GM12878 (cell line): ENCODE measurements around the gene RPL26. TPM values are rescaled to one million over a fixed set of nuclear protein-coding genes. Genes with fewer than 3 reads are reported as not detected.

ENCODE experiments used
- ATAC-seq: fragments of 200-7000 bp; cut with Tn5 transposase; 3 replicates; pipeline ENCODE4 v1.9.1; 2020; ENCODE audit warnings: mild to moderate bottlenecking, moderate library complexity
- BruUV-seq: library from RNA; stranded (reverse); fragments of 400-500 nt; replicated peaks from 2 replicates; lab custom pipeline; 2021; lab: Mats Ljungman, UMichigan
- CTCF ChIA-PET: fragments of 300-600 bp; sonication (Branson Sonifier 250); formaldehyde crosslinking; extraction: SDS; loops from one replicate; lab custom pipeline; 2021; ENCODE audit warnings: inconsistent platforms; lab: Yijun Ruan, JAX
- POLR2A ChIA-PET: fragments of 350-600 bp; formaldehyde crosslinking; extraction: SDS; loops from one replicate; lab custom pipeline; 2021; ENCODE audit warnings: inconsistent platforms; lab: Charles Lee
- RAD21 ChIA-PET: fragments of 300-600 bp; sonication (Branson Sonifier 250); formaldehyde crosslinking; loops from one replicate; lab custom pipeline; 2023; ENCODE audit warnings: antibody characterized with exemption; ENCODE audit not compliant: unreplicated experiment; lab: Charles Lee
- SMC1A ChIA-PET: fragments of 300-600 bp; sonication (Branson Sonifier 250); formaldehyde crosslinking; loops from one replicate; lab custom pipeline; 2023; ENCODE audit not compliant: unreplicated experiment, uncharacterized antibody; lab: Charles Lee
- DNase-seq: peaks from one replicate; pipeline ENCODE4 v3.0.0-alpha.2; 2011; ENCODE audit warnings: low read depth, low spot score
- FAIRE-seq: peaks from 3 replicates; lab custom pipeline; 2011; peaks lifted over from hg19 to GRCh38; lab: Jason Lieb, UNC
- H2AFZ ChIP-seq: 2 replicates; pipeline ENCODE4 v1.6.0; 2011; ENCODE audit warnings: low read depth, low read length, control low read depth; ENCODE audit not compliant: control insufficient read depth
- H3K27ac ChIP-seq: 2 replicates; pipeline ENCODE4 v1.5.1; 2011; ENCODE audit warnings: control low read depth; ENCODE audit not compliant: control insufficient read depth, insufficient read depth
- H3K27me3 ChIP-seq, 2 experiments: replicated peaks in 1 of 2; 2 replicates each; pipeline versions ENCODE4 v1.6.0 to v1.6.1; 2011; ENCODE audit warnings: low read length in 1 of 2; ENCODE audit not compliant: control insufficient read depth in 2 of 2, insufficient read depth in 2 of 2
- H3K36me3 ChIP-seq, 2 experiments: 2 replicates each; pipeline ENCODE4 v1.5.1; 2011; ENCODE audit warnings: low read length in 1 of 2; ENCODE audit not compliant: control insufficient read depth in 2 of 2, insufficient read depth in 2 of 2
- H3K4me1 ChIP-seq: 2 replicates; pipeline ENCODE4 v1.6.1; 2011; ENCODE audit warnings: mild to moderate bottlenecking, low read length, moderate library complexity, mixed read lengths; ENCODE audit not compliant: control insufficient read depth, insufficient read depth
- H3K4me2 ChIP-seq: 2 replicates; pipeline ENCODE4 v1.6.0; 2011; ENCODE audit warnings: control low read depth; ENCODE audit not compliant: control insufficient read depth, insufficient read depth
- H3K4me3 ChIP-seq: fragments of 200-600 bp; sonication (generic); 2 replicates; pipeline ENCODE4 v1.5.1; 2016
- H3K79me2 ChIP-seq: 2 replicates; pipeline ENCODE4 v1.6.0; 2011; ENCODE audit warnings: low read length; ENCODE audit not compliant: control insufficient read depth, insufficient read depth
- H3K9ac ChIP-seq: 2 replicates; pipeline ENCODE4 v1.8.0; 2011; ENCODE audit warnings: low read length, control low read depth, mixed read lengths; ENCODE audit not compliant: control insufficient read depth, insufficient read depth
- H3K9me3 ChIP-seq: replicated peaks from 3 replicates; pipeline ENCODE4 v1.5.1; 2011; ENCODE audit warnings: mild to moderate bottlenecking, low read length; ENCODE audit not compliant: control insufficient read depth, insufficient read depth
- H4K20me1 ChIP-seq: 2 replicates; pipeline ENCODE4 v1.6.0; 2011; ENCODE audit not compliant: control insufficient read depth, insufficient read depth
- ASH2L ChIP-seq: fragments of 300-600, 200-600 bp; sonication (generic); IDR thresholded peaks from 2 replicates; pipeline ENCODE4 v1.6.1; 2017; ENCODE audit warnings: low read depth, mild to moderate bottlenecking, borderline replicate concordance
- CHD2 ChIP-seq: IDR thresholded peaks from 2 replicates; pipeline ENCODE4 v1.6.1; 2011; ENCODE audit warnings: low read depth, low read length, improper control_type of control experiment, borderline replicate concordance
- ETV6 ChIP-seq, 2 experiments: fragments of 450-650 bp in 1 of 2; IDR thresholded peaks in 1 of 2; conservative IDR thresholded peaks in 1 of 2; 2 replicates each; pipeline ENCODE4 v1.6.1; 2014; ENCODE audit warnings: antibody characterized with exemption in 1 of 2, borderline replicate concordance in 1 of 2, low read depth in 1 of 2, mild to moderate bottlenecking in 1 of 2, moderate library complexity in 1 of 2
- FOXK2 ChIP-seq: fragments of 450-650 bp; IDR thresholded peaks from 2 replicates; pipeline ENCODE4 v1.6.1; 2017; ENCODE audit warnings: mild to moderate bottlenecking, moderate library complexity
- GABPA ChIP-seq: IDR thresholded peaks from 2 replicates; pipeline ENCODE4 v1.6.1; 2014; ENCODE audit warnings: antibody characterized with exemption, low read depth, mild to moderate bottlenecking, inconsistent platforms
- LARP7 ChIP-seq: fragments of 450-650 bp; IDR thresholded peaks from 2 replicates; pipeline ENCODE4 v1.6.1; 2017; ENCODE audit warnings: mild to moderate bottlenecking
- NFIC ChIP-seq: IDR thresholded peaks from 2 replicates; pipeline ENCODE4 v1.6.1; 2012; ENCODE audit warnings: low read depth, mild to moderate bottlenecking, inconsistent platforms, low read length, moderate library complexity
- PAX5 ChIP-seq: IDR thresholded peaks from 2 replicates; pipeline ENCODE4 v1.6.1; 2011; ENCODE audit warnings: low read depth, low read length, borderline replicate concordance
- REST ChIP-seq: IDR thresholded peaks from 2 replicates; pipeline ENCODE4 v1.6.1; 2012; ENCODE audit warnings: mild to moderate bottlenecking, low read depth, low read length
- SIN3A ChIP-seq: IDR thresholded peaks from 2 replicates; pipeline ENCODE4 v1.6.1; 2012; ENCODE audit warnings: low read depth, low read length, improper control_type of control experiment
- SMAD5 ChIP-seq: IDR thresholded peaks from 2 replicates; pipeline ENCODE4 v1.6.1; 2016; ENCODE audit warnings: antibody characterized with exemption, low read depth
- SPI1 ChIP-seq: IDR thresholded peaks from 2 replicates; pipeline ENCODE4 v1.6.1; 2011; ENCODE audit warnings: low read depth, mild to moderate bottlenecking, low read length, moderate library complexity, borderline replicate concordance; ENCODE audit not compliant: insufficient read depth
- TAF1 ChIP-seq: IDR thresholded peaks from 2 replicates; pipeline ENCODE4 v1.6.1; 2011; ENCODE audit warnings: mild to moderate bottlenecking, low read depth, low read length, borderline replicate concordance
- TARDBP ChIP-seq: IDR thresholded peaks from 2 replicates; pipeline ENCODE4 v1.6.1; 2016; ENCODE audit warnings: borderline replicate concordance
- USF2 ChIP-seq: IDR thresholded peaks from 2 replicates; pipeline ENCODE4 v1.6.1; 2011; ENCODE audit warnings: low read depth, low read length, improper control_type of control experiment, borderline replicate concordance
- ZNF207 ChIP-seq: fragments of 450-650 bp; IDR thresholded peaks from 2 replicates; pipeline ENCODE4 v1.6.1; 2014; ENCODE audit warnings: antibody characterized with exemption, mild to moderate bottlenecking, borderline replicate concordance
- WGBS: methylation state at CpG from one replicate; pipeline ENCODE4 v1.1.6; 2016; ENCODE audit warnings: low lambda C conversion rate; ENCODE audit not compliant: insufficient replicate concordance, insufficient coverage; ENCODE audit errors: missing lambda C conversion rate; 5-methylcytosine and 5-hydroxymethylcytosine counted together
- in situ Hi-C: fragments of 300-500 bp; cut with MboI; formaldehyde crosslinking; loops from 9 replicates; pipeline ENCODE4 v1.14.3; 2018; ENCODE audit warnings: mixed read lengths
- intact Hi-C: fragments of 100-400 bp; cut with micrococcal nuclease; formaldehyde crosslinking; loops from one replicate; pipeline ENCODE4 v1.14.2; 2022; ENCODE audit not compliant: unreplicated experiment
- polyA plus RNA-seq, 11 experiments: library from polyadenylated mRNA; depleted of rRNA in 4 of 11; unstranded in 6 of 11; stranded (reverse) in 5 of 11; fragments of >200 nt; fragmentation: Nextera tagmentation in 4 of 11; fragmentation: Illumina TruSeq in 1 of 11; extraction: Ambion mirVana in 4 of 11; extraction: Trizol in 1 of 11; gene quantifications; 1 replicate in 1 of 11; 2 replicates in 10 of 11; pipeline versions ENCODE4 v1.2.1 to v1.2.3, GENCODE V29; 2011 to 2016; ENCODE audit warnings: inconsistent platforms in 2 of 11, missing spikeins in 2 of 11, low read depth in 1 of 11
- total RNA-seq, 4 experiments: library from RNA; depleted of rRNA in 3 of 4; stranded (reverse); fragments of >200 nt in 3 of 4; fragmentation: Illumina TruSeq in 1 of 4; extraction: Trizol in 1 of 4; gene quantifications; 2 replicates each; pipeline versions ENCODE4 v1.2.1 to v1.2.3, GENCODE V29; 2013 to 2021
- TF ChIP-seq, protein P1 (sequence below): fragments of 450-650 bp; formaldehyde crosslinking; IDR thresholded peaks from 2 replicates; pipeline ENCODE4 v1.5.0; 2022; ENCODE audit warnings: mild to moderate bottlenecking, missing genetic modification characterization

Gene RPL26
- total and polyA plus RNA-seq, 10 of the 15 experiments (the other 5 are each of a cell fraction or from before 2014, with no cell fraction given), result 1,451 to 9,244 (median 4,326) TPM

- intact Hi-C loops (loop anchor here (10.0 kb wide), 1 partner anchor 476 kb away; no protein-coding TSS in a partner anchor), in situ Hi-C loops (loop anchor here (10.0 kb wide), 1 partner anchor 596 kb away; no protein-coding TSS in a partner anchor)
- CTCF ChIA-PET, result interaction anchor here (0.7 kb wide), 1 partner anchor 35 kb away, joined by 5 read pairs; no protein-coding TSS in a partner anchor
- no peak for TF ChIP-seq PAX5
- TF ChIP-seq SIN3A, result no peak
- no peak for TF ChIP-seq ASH2L
- TF ChIP-seq REST, result no peak
- no peak for TF ChIP-seq FOXK2
- TF ChIP-seq ZNF207, result no peak
- no peak for TF ChIP-seq SMAD5
- no peak for TF ChIP-seq TAF1
- TF ChIP-seq SPI1, result no peak
- TF ChIP-seq, protein P1, sequence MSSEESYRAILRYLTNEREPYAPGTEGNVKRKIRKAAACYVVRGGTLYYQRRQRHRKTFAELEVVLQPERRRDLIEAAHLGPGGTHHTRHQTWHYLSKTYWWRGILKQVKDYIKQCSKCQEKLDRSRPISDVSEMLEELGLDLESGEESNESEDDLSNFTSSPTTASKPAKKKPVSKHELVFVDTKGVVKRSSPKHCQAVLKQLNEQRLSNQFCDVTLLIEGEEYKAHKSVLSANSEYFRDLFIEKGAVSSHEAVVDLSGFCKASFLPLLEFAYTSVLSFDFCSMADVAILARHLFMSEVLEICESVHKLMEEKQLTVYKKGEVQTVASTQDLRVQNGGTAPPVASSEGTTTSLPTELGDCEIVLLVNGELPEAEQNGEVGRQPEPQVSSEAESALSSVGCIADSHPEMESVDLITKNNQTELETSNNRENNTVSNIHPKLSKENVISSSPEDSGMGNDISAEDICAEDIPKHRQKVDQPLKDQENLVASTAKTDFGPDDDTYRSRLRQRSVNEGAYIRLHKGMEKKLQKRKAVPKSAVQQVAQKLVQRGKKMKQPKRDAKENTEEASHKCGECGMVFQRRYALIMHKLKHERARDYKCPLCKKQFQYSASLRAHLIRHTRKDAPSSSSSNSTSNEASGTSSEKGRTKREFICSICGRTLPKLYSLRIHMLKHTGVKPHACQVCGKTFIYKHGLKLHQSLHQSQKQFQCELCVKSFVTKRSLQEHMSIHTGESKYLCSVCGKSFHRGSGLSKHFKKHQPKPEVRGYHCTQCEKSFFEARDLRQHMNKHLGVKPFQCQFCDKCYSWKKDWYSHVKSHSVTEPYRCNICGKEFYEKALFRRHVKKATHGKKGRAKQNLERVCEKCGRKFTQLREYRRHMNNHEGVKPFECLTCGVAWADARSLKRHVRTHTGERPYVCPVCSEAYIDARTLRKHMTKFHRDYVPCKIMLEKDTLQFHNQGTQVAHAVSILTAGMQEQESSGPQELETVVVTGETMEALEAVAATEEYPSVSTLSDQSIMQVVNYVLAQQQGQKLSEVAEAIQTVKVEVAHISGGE (CRISPR knock-in tag), result no peak
- TF ChIP-seq TARDBP, result no peak
- TF ChIP-seq CHD2, result no peak
- TF ChIP-seq NFIC, result no peak
- no peak for TF ChIP-seq ETV6 (conservative IDR thresholded peaks at IDR 0.05 in 1 of 2, IDR thresholded peaks at IDR 0.05 in 1 of 2; ENCODE audit: borderline replicate concordance in 1 of 2, low read depth in 1 of 2)
- no peak for TF ChIP-seq LARP7
- TF ChIP-seq GABPA, result no peak
- no peak for TF ChIP-seq USF2
- Histone ChIP-seq H3K36me3 (no peaks in the 10 kb centered on the region), H3K9ac (no peak overlapping the region), H3K4me2 (no peak overlapping the region), H3K79me2 (no peaks in the 10 kb centered on the region), H3K27ac (no peak overlapping the region), H3K4me3 (no peak overlapping the region), H4K20me1 (no peaks in the 10 kb centered on the region), H3K4me1 (no peaks in the 10 kb centered on the region), H3K9me3 (no peaks in the 10 kb centered on the region), H2AFZ (no peak overlapping the region), H3K27me3 (peaks cover 2 to 3% of the 10 kb centered on the region in 2 experiments; a peak in 3 of 4 replicates)
- POLR2A ChIA-PET, result no interaction called here
- WGBS, result 0% methylated on average over 1 of the region's 1 CpG
- no peak for FAIRE-seq
- no peak for ATAC-seq
- RAD21 ChIA-PET, result no interaction called here
- SMC1A ChIA-PET, result no interaction called here
- no TSS peak for BruUV-seq
- DNase-seq, result no peak
Observed at GRCh38 chr17:8418471-8418870, 35.5 kb upstream of the RPL26 start.
